GM23248 (cell line): ENCODE measurements around the gene DGKI.

Experiments used
- EZH2 ChIP-seq: fragments of 200-600 bp; sonication (generic); IDR thresholded peaks from 2 replicates; pipeline ENCODE4 v1.6.1; 2018; ENCODE audit warnings: antibody characterized with exemption, mild to moderate bottlenecking; ENCODE audit not compliant: insufficient read depth, poor library complexity, severe bottlenecking
- EZH2phosphoT487 ChIP-seq: fragments of 200-600 bp; sonication (generic); IDR thresholded peaks from 2 replicates; pipeline ENCODE4 v1.6.1; 2018; ENCODE audit warnings: antibody characterized with exemption, moderate library complexity, mild to moderate bottlenecking, low read depth; ENCODE audit not compliant: insufficient read depth

- TF ChIP-seq EZH2phosphoT487 (no peak), EZH2 (no peak)
These were observed 194.1 kb downstream of the DGKI start for GRCh38 chr7:137652721-137653120.
